Measurements from ENCODE around the gene GPC3. TPM values are rescaled to one million over a fixed set of nuclear protein-coding genes. Genes with fewer than 3 reads are reported as not detected.

GPC3 gene
- total and polyA plus RNA-seq, 2 donors (not counting 3 experiments of a cell fraction or from before 2014, with no cell fraction given) = not detected

DNA sequence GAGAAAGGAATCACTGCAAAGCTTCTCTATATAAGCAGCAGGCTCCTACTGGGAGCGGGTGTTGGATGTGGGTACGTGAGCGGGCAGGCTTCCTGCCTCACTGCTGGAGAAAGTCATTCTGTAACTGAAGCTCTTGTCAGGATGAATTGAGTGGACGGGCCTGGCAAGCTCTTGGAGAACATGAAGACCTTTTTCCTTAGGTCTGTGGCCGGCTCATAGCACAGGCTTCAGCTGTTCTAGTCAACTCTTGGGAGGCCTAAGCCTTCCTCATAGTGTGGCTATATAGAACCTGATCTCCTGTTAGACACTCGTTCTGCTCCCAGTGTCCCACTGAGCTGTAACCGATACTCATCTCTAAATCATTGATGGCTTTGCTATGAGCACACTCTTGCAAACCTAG, 461.9 kb downstream of the GPC3 start:
- no peak for DNase-seq (ENCODE audit: low read depth, low spot score)
- Histone ChIP-seq H3K9ac (replicated peaks; ENCODE audit: extremely low read depth, insufficient read depth, low read length) (no peak overlapping the region), H3K9me1 (replicated peaks; ENCODE audit: control insufficient read depth, extremely low read depth, insufficient read depth, low read length) (no peaks in the 10 kb centered on the region), H3K4me2 (ENCODE audit: insufficient read depth, low read length) (no peak overlapping the region), H3K36me3 (ENCODE audit: control insufficient read depth in 2 of 2, extremely low read depth in 1 of 2, insufficient read depth in 2 of 2, low read length in 2 of 2) (no peaks in the 10 kb centered on the region), H3K4me3 (replicated peaks in 1 of 3; ENCODE audit: insufficient read depth in 1 of 3, low read depth in 1 of 3, low read length in 3 of 3) (no peak overlapping the region), H3K4me1 (ENCODE audit: control insufficient read depth, extremely low read depth, insufficient read depth, low read length) (no peaks in the 10 kb centered on the region), H3K79me2 (ENCODE audit: control insufficient read depth, insufficient read depth, low read length) (no peaks in the 10 kb centered on the region), H3K9me3 (replicated peaks; ENCODE audit: control insufficient read depth, insufficient read depth, low read length) (no peaks in the 10 kb centered on the region), H2AFZ (ENCODE audit: low read depth, low read length) (no peak overlapping the region), H3K27me3 (ENCODE audit: control insufficient read depth in 2 of 2, insufficient read depth in 2 of 2, low read length in 2 of 2) (no peaks in the 10 kb centered on the region), H4K20me1 (replicated peaks; ENCODE audit: control insufficient read depth, extremely low read depth, insufficient read depth, low read length) (no peaks in the 10 kb centered on the region), H3K27ac (ENCODE audit: insufficient read depth, low read depth, low read length) (no peak overlapping the region)
- no TSS peak for BruUV-seq (replicated peaks)
- intact Hi-C loops (cut with micrococcal nuclease) = no loop called here
- TF ChIP-seq, protein P1, sequence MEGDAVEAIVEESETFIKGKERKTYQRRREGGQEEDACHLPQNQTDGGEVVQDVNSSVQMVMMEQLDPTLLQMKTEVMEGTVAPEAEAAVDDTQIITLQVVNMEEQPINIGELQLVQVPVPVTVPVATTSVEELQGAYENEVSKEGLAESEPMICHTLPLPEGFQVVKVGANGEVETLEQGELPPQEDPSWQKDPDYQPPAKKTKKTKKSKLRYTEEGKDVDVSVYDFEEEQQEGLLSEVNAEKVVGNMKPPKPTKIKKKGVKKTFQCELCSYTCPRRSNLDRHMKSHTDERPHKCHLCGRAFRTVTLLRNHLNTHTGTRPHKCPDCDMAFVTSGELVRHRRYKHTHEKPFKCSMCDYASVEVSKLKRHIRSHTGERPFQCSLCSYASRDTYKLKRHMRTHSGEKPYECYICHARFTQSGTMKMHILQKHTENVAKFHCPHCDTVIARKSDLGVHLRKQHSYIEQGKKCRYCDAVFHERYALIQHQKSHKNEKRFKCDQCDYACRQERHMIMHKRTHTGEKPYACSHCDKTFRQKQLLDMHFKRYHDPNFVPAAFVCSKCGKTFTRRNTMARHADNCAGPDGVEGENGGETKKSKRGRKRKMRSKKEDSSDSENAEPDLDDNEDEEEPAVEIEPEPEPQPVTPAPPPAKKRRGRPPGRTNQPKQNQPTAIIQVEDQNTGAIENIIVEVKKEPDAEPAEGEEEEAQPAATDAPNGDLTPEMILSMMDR (IDR thresholded peaks at IDR 0.05; ENCODE audit: extremely low read depth in 1 of 2, insufficient read depth in 1 of 2, low read depth in 1 of 2, low read length in 2 of 2) = no peak
- TF ChIP-seq EZH2 (IDR thresholded peaks at IDR 0.05; ENCODE audit: borderline replicate concordance, low read depth, low read length, severe bottlenecking) (no peak), FOS (IDR thresholded peaks at IDR 0.05; ENCODE audit: borderline replicate concordance, insufficient read depth, low read length) (no peak), POLR2A (IDR thresholded peaks at IDR 0.05; ENCODE audit: low read depth, low read length) (no peak), GATA2 (IDR thresholded peaks at IDR 0.05; ENCODE audit: insufficient read depth, insufficient read length, low read depth, low read length) (no peak), JUN (IDR thresholded peaks at IDR 0.05; ENCODE audit: borderline replicate concordance, insufficient read depth, insufficient read length, low read depth) (no peak), POLR2AphosphoS5 (IDR thresholded peaks at IDR 0.05; ENCODE audit: insufficient read depth, low read depth, low read length) (no peak)
- ChIA-PET CTCF (no interaction called here), POLR2A (no interaction called here)
- dilution Hi-C loops (cut with MboI; ENCODE audit: extremely low pct_ligation_motif_present, low sequenced_read_pairs) = no loop called here
- no peak for FAIRE-seq
